Midbrain (tissue), 1 donor: ENCODE measurements around the gene CAMKK1.
A peak's percentile ranks its signal among the peaks of the same experiment; 100 is the strongest.
"Not testable (repeated sequence)": the region's sequence is repeated elsewhere in the genome, so short reads cannot be mapped to it uniquely, and the experiment has no call there.

ENCODE experiments used
- DNase-seq: peaks from one replicate; lab custom pipeline; 2025; lab: John Stamatoyannopoulos, UW

Gene CAMKK1

GRCh38 chr17:3879186-3879585 is 13.7 kb downstream of the CAMKK1 start:
- DNase-seq: peak; percentile 2

GRCh38 chr17:3877220-3877619 is 15.6 kb downstream of the CAMKK1 start:
- DNase-seq: no peak

- no peak for DNase-seq
Measured at GRCh38 chr17:3875317-3875716, 17.5 kb downstream of the CAMKK1 start.

GRCh38 chr17:3873862-3874261 is 19.0 kb downstream of the CAMKK1 start:
- no peak for DNase-seq

GRCh38 chr17:3870871-3871306 is 22.0 kb downstream of the CAMKK1 start:
- no peak for DNase-seq

GRCh38 chr17:3867606-3868005 is 25.2 kb downstream of the CAMKK1 start:
- no peak for DNase-seq

- DNase-seq: no peak
Measured at GRCh38 chr17:3867106-3867505, 25.7 kb downstream of the CAMKK1 start.

- DNase-seq: peak; percentile 2
Measured at GRCh38 chr17:3866276-3866675, 26.6 kb downstream of the CAMKK1 start.

GRCh38 chr17:3865176-3865575 is 27.7 kb downstream of the CAMKK1 start:
- DNase-seq: peak; percentile 32

GRCh38 chr17:3864534-3864933 is 28.3 kb downstream of the CAMKK1 start:
- DNase-seq: no peak

- DNase-seq: no peak
Measured at GRCh38 chr17:3861761-3862681, 30.8 kb downstream of the CAMKK1 start.

GRCh38 chr17:3860939-3861700 is 31.7 kb downstream of the CAMKK1 start:
- DNase-seq: no peak

- DNase-seq: no peak
Measured at GRCh38 chr17:3859940-3860339, 32.9 kb downstream of the CAMKK1 start.

GRCh38 chr17:3857261-3858105 is 35.4 kb downstream of the CAMKK1 start:
- no peak for DNase-seq

GRCh38 chr17:3854204-3854603 is 38.6 kb downstream of the CAMKK1 start:
- not testable (repeated sequence) for DNase-seq

- DNase-seq: no peak
Measured at GRCh38 chr17:3852561-3852960, 40.3 kb downstream of the CAMKK1 start.

- DNase-seq: no peak
Measured at GRCh38 chr17:3851461-3852100, 41.3 kb downstream of the CAMKK1 start.

GRCh38 chr17:3848229-3848835 is 44.5 kb downstream of the CAMKK1 start:
- DNase-seq: no peak

- no peak for DNase-seq
Measured at GRCh38 chr17:3847165-3847670, 45.6 kb downstream of the CAMKK1 start.

- no peak for DNase-seq
Measured at GRCh38 chr17:3846437-3847164, 46.3 kb downstream of the CAMKK1 start.
